NOMO-1 (cell line): ENCODE results near the gene MAPT.
"Not testable (repeated sequence)": the region's sequence is repeated elsewhere in the genome, so short reads cannot be mapped to it uniquely, and the experiment has no call there.

Experiments
- DNase-seq, 2 experiments: peaks; one replicate each; lab custom pipeline; 2025; ENCODE audit not compliant: unreplicated experiment in 2 of 2; lab: John Stamatoyannopoulos, UW

Gene MAPT

GRCh38 chr17:46002973-46003316 is 108.6 kb downstream of the MAPT start:
- no peak for DNase-seq

GRCh38 chr17:46003907-46004748 is 109.8 kb downstream of the MAPT start:
- DNase-seq = no peak

GRCh38 chr17:46006082-46006481 is 111.7 kb downstream of the MAPT start:
- not testable (repeated sequence) for DNase-seq

- no peak for DNase-seq
Measured at GRCh38 chr17:46007461-46007965, 113.2 kb downstream of the MAPT start.

- DNase-seq = no peak
Measured at GRCh38 chr17:46008591-46008990, 114.2 kb downstream of the MAPT start.

GRCh38 chr17:46009681-46010596 is 115.6 kb downstream of the MAPT start:
- peak in 1 of 2 experiments; percentile 19 for DNase-seq

GRCh38 chr17:46010597-46011186 is 116.3 kb downstream of the MAPT start:
- no peak for DNase-seq

- DNase-seq = no peak
Measured at GRCh38 chr17:46011711-46012505, 117.6 kb downstream of the MAPT start.

- DNase-seq = no peak
Measured at GRCh38 chr17:46012506-46013079, 118.2 kb downstream of the MAPT start.

GRCh38 chr17:46013127-46013501 is 118.8 kb downstream of the MAPT start:
- no peak for DNase-seq

- DNase-seq = no peak
Measured at GRCh38 chr17:46013502-46014165, 119.3 kb downstream of the MAPT start.

- DNase-seq = not testable (repeated sequence)
Measured at GRCh38 chr17:46019408-46019925, 125.1 kb downstream of the MAPT start.

- no peak for DNase-seq
Measured at GRCh38 chr17:46020023-46020761, 125.8 kb downstream of the MAPT start.

- no peak for DNase-seq
Measured at GRCh38 chr17:46020998-46021397, 126.6 kb downstream of the MAPT start.

- DNase-seq = not testable (repeated sequence)
Measured at GRCh38 chr17:46023366-46023765, 129.0 kb downstream of the MAPT start.

GRCh38 chr17:46023783-46024388 is 129.5 kb downstream of the MAPT start:
- no peak for DNase-seq

- no peak for DNase-seq
Measured at GRCh38 chr17:46024590-46024989, 130.2 kb downstream of the MAPT start.

- no peak for DNase-seq
Measured at GRCh38 chr17:46025060-46025459, 130.7 kb downstream of the MAPT start.
